DMS53 treated with DMSO at 0.1 percent for 48 hours (cell line): Measurements from ENCODE around the gene IFNL1.
"Not testable (repeated sequence)": the region's sequence is repeated elsewhere in the genome, so short reads cannot be mapped to it uniquely, and the experiment has no call there.

Experiments used
- DNase-seq: peaks from one replicate; lab custom pipeline; 2025; ENCODE audit not compliant: unreplicated experiment; lab: John Stamatoyannopoulos, UW

IFNL1 gene

DNA sequence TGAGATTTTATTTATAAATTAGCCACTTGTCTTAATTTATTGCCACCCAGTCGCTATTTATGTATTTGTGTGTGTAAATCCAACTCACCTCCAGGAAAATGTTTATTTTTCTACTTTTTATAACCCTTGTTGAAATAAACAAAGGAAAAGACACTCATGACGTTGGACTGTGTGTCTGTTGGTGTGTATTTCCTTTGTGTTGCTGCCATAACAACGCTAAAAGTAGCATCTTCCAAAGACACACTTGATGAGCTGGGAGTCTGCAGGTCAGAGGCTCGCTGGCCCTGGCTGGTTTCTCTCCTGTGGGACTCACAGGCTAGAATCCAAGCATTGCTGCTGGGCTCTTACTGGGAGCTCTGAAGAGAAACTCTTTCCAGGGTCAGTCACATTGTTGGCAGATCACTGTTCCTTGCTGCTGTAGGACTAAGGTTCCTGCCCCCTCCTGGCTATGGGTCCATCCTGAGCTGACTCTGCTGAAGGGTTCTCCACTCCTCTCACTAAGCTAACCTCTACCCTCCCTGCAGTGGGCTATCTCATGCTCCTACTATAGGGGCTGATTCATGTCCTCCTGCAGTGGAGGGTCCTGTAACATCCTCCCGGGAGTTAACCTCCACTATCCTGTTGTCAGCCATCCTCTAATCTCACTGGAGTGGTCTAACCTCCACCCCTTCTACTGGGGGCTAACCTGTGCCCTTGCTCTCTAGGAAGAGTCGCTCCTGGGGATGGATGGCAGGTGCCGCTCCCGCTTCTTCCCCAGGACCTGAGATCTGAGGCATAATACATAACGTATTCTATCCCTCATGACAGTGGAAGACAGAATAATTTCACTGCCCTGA lies 26.0 kb upstream of the IFNL1 start:
- DNase-seq: no peak

- not testable (repeated sequence) for DNase-seq
These were observed 22.3 kb upstream of the IFNL1 start for GRCh38 chr19:39273859-39274258.

DNA sequence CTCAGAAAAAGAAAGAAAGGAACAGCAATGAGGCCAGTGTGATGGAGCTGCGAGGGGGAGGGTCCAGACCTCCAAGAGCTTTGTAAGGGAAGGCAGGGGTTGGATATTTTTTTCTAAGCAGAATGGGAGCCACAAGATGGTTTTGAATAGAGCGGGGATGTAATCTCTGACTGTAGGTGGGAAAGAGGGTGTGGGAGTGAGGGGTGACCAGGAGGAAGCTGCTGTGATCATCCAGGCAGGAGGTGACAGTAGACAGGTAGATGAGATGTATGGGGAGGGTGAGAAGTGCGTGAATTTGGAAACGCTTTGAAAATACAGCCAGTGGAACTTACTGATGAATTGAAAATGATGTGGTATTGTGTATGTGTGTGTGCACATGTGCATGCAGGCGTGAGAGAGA lies 20.6 kb upstream of the IFNL1 start:
- no peak for DNase-seq

- DNase-seq: no peak
These were observed 19.5 kb upstream of the IFNL1 start for GRCh38 chr19:39276740-39277139.

- no peak for DNase-seq
These were observed 18.6 kb upstream of the IFNL1 start for GRCh38 chr19:39277598-39277997.

DNA sequence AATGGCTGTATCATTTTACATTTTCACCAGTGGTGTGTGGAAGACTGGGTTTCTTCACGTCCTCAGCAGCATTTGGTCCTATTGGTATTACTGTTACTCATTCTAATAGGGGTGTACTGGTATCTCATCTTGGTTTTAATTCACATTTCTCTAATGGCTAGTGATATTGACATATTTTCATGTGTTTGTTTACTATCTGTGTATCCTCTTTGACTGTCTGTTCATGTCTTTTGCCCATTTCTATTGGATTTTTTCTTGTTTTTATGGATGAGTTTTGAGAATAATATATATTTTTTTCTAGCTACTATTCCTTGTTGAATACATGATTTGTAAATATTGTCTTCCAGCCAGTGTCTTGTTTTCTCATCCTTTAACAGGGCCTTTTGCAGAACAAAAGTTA lies 14.2 kb upstream of the IFNL1 start:
- no peak for DNase-seq

- no peak for DNase-seq
These were observed 12.2 kb upstream of the IFNL1 start for GRCh38 chr19:39284032-39284431.

GRCh38 chr19:39293394-39293793 lies 2.8 kb upstream of the IFNL1 start:
- DNase-seq: no peak

DNA sequence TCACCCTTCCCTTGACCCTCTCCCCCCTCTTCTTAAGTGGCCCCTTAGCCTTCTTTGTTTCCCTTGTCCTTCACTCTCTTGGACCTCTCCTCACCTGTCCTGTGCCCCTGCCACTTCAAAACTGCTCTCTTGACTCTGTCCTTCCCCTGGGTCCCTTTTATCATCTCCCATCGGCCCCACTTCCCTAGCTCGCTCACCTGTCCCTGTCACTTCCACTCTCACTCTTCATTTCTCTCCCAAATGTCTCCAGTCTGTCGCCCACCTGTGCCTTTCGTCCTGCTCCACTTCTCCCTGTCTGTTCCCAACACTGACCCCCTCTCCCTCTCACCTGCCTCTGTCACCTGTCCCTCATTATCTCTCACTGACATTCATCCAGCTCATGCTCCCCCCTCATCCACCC lies 699 bp downstream of the IFNL1 start:
- no peak for DNase-seq

GRCh38 chr19:39297931-39298634 lies 1.9 kb downstream of the IFNL1 start:
- DNase-seq: no peak

- DNase-seq: no peak
These were observed 3.2 kb downstream of the IFNL1 start for GRCh38 chr19:39299404-39299803.

DNA sequence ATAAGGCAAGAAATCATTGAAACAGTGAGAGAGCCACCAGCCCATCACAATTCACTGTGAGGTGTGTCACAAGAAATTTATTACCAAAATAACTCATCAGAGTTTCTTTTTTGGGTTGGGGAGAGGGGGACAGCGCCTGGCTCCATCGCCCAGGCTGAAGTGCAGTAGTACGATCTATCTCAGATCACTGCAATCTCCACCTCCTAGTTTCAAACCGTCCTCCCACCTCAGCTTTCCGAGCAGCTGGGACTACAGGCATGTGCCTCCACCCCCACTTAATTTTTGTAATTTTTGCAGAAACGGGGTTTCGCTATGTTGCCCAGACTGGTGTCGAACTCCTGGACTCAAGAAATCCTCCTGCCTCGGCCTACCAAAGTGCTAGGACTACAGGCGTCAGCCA lies 3.6 kb downstream of the IFNL1 start:
- DNase-seq: no peak

DNA sequence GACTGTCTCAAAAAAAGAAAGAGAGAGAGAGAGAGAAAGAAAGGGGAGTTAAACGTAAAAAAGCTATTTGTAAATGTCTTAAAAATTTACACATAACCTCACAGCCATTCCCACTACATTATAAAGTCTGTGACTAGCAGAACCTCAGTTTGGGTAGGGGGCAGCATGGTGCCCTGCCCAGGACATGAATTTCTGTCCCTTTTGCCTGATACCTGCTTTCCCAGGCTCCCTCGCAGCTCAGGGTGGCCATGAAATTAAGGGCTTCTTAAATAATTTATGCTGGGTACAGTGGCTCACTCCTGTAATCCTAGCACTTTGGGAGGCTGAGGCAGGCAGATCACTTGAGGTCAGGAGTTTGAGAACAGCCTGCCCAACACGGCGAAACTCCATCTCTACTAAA lies 4.8 kb downstream of the IFNL1 start:
- DNase-seq: no peak

DNA sequence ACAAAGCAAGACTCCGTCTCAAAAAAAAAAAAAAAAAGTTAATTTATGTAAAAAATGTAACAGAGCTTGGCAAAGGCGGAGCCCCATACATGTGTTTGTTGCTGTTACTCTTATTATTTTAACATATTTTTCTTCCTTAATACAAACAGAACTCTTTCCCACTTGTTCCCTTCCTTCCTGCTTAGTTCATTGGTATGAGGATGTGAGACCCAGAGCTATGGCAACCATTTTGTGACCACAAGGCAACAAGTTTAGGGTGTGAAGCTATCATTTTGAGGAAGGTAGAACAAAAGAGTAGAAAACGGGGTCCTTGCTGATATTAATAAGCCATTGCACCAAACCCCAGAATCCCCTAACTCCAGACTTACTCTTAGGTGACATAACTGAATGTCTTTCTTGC lies 5.4 kb downstream of the IFNL1 start:
- DNase-seq: no peak

GRCh38 chr19:39303373-39304184 lies 7.4 kb downstream of the IFNL1 start:
- DNase-seq: no peak

GRCh38 chr19:39304185-39304513 lies 7.9 kb downstream of the IFNL1 start:
- DNase-seq: no peak

- no peak for DNase-seq
These were observed 8.7 kb downstream of the IFNL1 start for GRCh38 chr19:39304701-39305571.

DNA sequence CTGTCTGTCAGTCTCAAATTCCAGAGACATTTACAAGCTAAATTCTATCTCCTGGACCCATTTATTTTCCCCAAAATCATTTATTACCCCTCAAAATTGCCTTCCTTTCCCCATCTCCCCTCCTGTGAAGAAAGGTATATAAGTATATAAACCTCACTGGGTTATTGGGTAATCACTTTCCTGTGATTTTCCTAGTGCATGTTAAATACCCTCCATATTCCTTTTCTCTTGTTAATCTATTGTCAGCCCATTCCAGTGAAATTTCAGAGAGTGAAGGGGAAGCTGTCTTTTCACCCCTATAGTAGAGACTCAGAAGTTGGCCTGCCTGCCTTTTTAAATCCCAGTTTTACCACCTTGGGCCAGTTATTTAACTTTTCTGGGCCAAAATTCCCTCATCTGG lies 9.9 kb downstream of the IFNL1 start:
- no peak for DNase-seq

DNA sequence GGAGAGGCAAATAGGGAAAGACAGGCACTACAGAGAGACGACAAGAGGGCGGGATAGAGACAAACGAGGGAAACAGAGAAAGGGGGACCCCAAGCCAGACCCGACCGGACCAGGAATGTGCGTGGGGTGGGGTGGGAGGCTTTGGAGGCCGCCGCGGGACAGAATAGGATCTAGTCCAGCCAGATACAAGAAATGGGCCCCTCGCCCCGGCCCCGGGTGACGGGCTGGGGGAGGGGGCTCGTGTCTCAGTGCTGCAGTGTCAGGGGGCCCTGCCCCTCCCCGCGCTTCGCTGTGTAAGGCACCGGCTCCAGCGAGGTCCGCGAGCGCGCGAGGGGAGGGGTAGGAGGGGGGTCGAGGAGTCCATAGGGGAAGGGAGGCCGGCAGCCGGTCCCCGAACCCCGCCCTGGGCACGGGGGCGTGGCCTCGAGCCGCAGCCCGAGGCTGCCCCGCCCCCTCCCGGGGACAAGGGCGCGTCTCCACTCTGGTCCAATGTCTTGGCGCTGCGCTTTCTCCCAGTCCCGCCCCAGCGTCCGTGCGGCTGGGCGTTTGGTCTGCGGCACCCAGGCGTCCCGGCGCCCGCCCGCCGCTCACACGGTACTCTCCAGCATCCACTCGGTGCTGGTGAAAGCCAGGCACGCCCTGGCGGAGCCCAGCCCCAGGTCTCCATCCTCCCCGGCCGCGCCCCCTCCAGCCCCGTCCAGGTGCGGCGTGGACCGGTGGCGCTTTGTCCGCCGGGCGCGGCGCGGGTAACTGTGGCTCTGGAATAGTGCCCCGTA lies 11.0 kb downstream of the IFNL1 start:
- DNase-seq: no peak
